ENCODE data around the gene B4GALT3.

- TF ChIP-seq CTCF (IDR thresholded peaks at IDR 0.05) (no peak), EP300 (IDR thresholded peaks at IDR 0.05) (no peak)
Observed at GRCh38 chr1:161193561-161194235, 16.4 kb upstream of the B4GALT3 start.
